ENCODE measurements around the gene CTTNBP2NL.

CTTNBP2NL gene

DNA sequence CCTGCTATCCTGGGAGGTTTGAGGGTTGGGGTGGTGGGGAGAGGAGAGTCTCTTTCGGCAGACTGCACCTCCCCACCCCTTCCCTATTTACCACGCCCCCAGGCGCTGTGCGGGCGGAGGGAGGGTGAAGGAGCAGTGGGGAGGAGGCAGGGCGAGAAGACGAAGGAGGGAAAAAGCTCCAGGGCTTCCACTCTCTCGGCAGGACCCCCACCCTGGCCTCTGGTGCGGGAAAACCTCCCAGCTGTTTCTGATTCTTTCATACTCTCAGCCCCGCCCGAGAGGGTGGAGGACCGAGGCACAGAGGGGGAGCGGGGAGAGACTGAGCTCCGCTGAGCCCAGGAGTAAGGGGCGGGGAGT lies 111.9 kb downstream of the CTTNBP2NL start:
- peak; percentile 54 for DNase-seq
- no peaks in the 10 kb centered on the region for H3K36me3 Mint-ChIP-seq (ENCODE audit: low read depth)
- peaks cover 56% of the 10 kb centered on the region for H3K27me3 Mint-ChIP-seq
- no peak overlapping the region for H3K27ac Mint-ChIP-seq
- peak overlapping the region; percentile 74 for H3K4me3 Mint-ChIP-seq
- no peaks in the 10 kb centered on the region for H3K9me3 Mint-ChIP-seq
- peaks cover 12% of the 10 kb centered on the region for H3K4me1 Mint-ChIP-seq (ENCODE audit: low read depth)

- no peaks in the 10 kb centered on the region for H3K36me3 Mint-ChIP-seq (ENCODE audit: low read depth)
- H3K27me3 Mint-ChIP-seq = peaks cover 50% of the 10 kb centered on the region
- no peak within 1 kb of the TSS for H3K27ac Mint-ChIP-seq
- peaks cover 12% of the 10 kb centered on the region for H3K4me1 Mint-ChIP-seq (ENCODE audit: low read depth)
- peak within 1 kb of the TSS; percentile 74 for H3K4me3 Mint-ChIP-seq
- H3K9me3 Mint-ChIP-seq = no peaks in the 10 kb centered on the region
- peak; percentile 69 for DNase-seq
These were observed 112.4 kb downstream of the CTTNBP2NL start, which contains the start of gene WNT2B for GRCh38 chr1:112508278-112509004. Gene WNT2B, plus strand, starts transcription at chr1:112508965. Its CDS starts 298 bp downstream, at chr1:112509263.

- no peak overlapping the region for H3K27ac Mint-ChIP-seq
- no peaks in the 10 kb centered on the region for H3K9me3 Mint-ChIP-seq
- peak; percentile 62 for DNase-seq
- H3K27me3 Mint-ChIP-seq = peaks cover 44% of the 10 kb centered on the region
- peak overlapping the region; percentile 43 for H3K4me3 Mint-ChIP-seq
- no peaks in the 10 kb centered on the region for H3K36me3 Mint-ChIP-seq (ENCODE audit: low read depth)
- H3K4me1 Mint-ChIP-seq (ENCODE audit: low read depth) = peaks cover 12% of the 10 kb centered on the region
These were observed 113.1 kb downstream of the CTTNBP2NL start for GRCh38 chr1:112509005-112509659.

DNA sequence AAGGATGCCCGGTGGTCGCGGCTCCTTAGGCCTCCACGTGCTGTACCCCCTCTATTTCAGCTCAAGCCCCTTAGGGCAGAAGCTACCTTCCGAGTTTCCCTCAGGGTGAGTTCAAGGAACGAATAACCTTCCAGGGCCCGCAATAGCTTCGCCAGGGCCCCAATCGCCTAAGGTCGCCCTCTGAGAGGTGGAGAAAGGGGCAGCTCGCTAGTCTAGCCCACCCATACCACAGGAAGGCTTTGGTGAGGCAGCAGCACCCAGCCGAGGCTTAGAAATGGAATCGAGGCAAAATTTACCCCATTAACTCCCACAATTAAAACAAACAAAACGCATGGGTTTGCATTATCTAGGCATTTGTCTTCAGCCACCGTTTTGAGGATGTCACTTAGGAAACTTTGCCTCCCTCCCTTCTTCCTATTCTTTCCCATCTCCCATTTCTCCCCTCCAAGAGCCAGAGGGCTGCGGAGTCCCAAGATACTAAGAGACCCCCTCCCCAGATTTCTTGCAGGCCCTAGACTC lies 113.7 kb downstream of the CTTNBP2NL start:
- H3K27me3 Mint-ChIP-seq = peaks cover 38% of the 10 kb centered on the region
- no peak for DNase-seq
- peak overlapping the region; percentile 43 for H3K4me3 Mint-ChIP-seq
- H3K4me1 Mint-ChIP-seq (ENCODE audit: low read depth) = peaks cover 12% of the 10 kb centered on the region
- no peak overlapping the region for H3K27ac Mint-ChIP-seq
- H3K9me3 Mint-ChIP-seq = no peaks in the 10 kb centered on the region
- H3K36me3 Mint-ChIP-seq (ENCODE audit: low read depth) = no peaks in the 10 kb centered on the region

DNA sequence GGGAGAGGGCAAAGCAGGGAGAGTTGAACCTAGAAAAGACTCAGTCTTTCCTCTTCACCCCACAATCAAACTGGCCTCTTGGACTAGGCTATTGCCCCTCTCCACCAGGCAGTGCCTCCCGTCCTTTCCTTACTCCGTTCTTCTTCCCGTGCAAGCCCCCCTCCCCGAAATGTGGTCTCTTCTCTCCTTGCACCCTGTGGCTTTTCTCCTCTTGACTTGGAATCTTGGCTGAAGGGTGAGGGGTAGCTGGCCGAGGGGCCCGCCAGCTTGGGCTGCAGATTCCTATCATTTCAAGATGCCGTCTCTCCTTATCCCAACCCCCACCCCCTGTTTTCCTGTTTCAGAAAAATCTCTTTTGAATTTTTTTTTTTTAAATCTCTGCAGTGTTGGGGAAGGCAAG lies 114.3 kb downstream of the CTTNBP2NL start:
- no peak overlapping the region for H3K4me3 Mint-ChIP-seq
- H3K27me3 Mint-ChIP-seq = peaks cover 32% of the 10 kb centered on the region
- DNase-seq = no peak
- H3K4me1 Mint-ChIP-seq (ENCODE audit: low read depth) = peaks cover 12% of the 10 kb centered on the region
- no peaks in the 10 kb centered on the region for H3K36me3 Mint-ChIP-seq (ENCODE audit: low read depth)
- H3K9me3 Mint-ChIP-seq = no peaks in the 10 kb centered on the region
- H3K27ac Mint-ChIP-seq = no peak overlapping the region

All from activated T-cell treated with anti-CD3 and anti-CD28 coated beads, Interleukin-2, amount 50 U/mL, for 24 hours (primary cell).